Activated effector memory CD4-positive, alpha-beta T cell treated with anti-CD3 and anti-CD28 coated beads, Interleukin-2, amount 50 U/mL, for 16 hours (primary cell): ENCODE measurements around the gene LEF1.

Source experiments
- DNase-seq: peaks from one replicate; pipeline ENCODE4 v3.0.0-alpha.2; 2020

The LEF1 gene

GRCh38 chr4:108174856-108175255, 6.1 kb upstream of the LEF1 start:
- no peak for DNase-seq

- DNase-seq, result no peak
Measured at GRCh38 chr4:108173599-108174057, 4.9 kb upstream of the LEF1 start.

DNA sequence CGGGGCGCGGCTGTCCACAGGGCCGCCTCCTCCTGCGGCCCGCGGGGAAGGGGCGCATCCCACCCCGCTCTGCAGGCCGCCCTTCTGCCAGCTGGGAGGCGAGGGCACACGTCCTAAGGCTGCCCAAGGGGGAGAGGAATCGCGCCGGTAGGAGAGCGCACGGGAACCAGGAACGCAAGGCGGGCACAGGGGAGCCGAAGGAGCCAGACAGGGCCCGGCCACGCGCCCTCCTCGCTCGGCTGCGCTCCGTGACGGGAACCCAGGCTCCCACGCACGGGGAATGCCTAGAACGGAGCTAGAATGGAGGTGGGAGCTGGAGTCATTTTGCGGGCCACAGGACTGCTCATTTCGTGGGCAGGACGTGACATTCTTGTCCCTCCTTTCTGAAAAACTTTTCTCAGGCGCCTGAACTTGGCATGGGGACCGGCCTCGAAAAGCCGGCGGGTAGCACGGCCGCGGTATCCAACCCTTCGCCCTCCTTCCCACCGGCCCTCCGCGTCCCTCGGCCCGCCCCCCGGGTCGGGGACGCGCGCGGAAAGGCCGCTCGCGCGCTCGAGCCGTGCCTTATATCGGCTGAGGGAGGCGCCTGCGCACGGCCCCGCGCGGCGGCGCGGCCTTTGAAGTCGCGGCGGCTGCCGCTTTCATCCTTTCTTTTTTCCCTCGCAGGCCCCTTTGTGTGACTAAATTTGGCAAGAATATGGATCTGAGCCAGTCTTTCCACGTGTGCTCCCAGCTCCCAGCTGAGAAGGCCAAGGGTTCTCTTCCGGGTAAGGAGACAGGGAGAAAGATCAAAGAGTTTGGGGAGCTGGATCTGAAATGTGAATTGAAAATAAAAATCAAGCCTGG, 4.2 kb upstream of the LEF1 start:
- peak; percentile 89 for DNase-seq

DNA sequence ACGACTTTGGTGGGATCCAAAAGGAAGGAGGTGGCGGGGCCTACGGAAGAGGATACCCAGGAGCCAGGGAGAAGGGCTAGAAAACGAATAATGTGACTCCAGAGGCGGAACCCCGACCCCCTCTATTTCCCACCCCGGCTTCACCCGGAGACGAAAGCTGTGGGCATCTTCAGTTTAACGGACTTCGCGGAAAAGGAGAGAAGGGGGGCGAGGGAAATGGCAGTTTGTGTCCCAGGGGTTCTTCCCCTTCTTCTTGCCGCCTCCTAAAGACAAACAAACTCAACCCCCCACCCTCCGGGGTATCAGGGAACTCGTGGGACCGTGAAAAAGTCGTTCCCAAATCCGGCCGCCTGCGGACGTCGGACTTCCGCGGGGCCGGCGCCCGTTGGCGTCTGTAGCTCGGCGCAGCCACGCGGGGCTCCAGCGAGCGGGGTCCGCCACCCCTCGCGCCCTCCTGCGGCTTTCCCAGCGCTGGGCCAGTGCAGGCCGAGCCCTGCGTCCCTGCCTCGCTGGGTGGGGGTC, 3.6 kb upstream of the LEF1 start:
- peak; percentile 78 for DNase-seq

GRCh38 chr4:108171339-108172230, 2.9 kb upstream of the LEF1 start:
- DNase-seq, result peak; percentile 83

DNA sequence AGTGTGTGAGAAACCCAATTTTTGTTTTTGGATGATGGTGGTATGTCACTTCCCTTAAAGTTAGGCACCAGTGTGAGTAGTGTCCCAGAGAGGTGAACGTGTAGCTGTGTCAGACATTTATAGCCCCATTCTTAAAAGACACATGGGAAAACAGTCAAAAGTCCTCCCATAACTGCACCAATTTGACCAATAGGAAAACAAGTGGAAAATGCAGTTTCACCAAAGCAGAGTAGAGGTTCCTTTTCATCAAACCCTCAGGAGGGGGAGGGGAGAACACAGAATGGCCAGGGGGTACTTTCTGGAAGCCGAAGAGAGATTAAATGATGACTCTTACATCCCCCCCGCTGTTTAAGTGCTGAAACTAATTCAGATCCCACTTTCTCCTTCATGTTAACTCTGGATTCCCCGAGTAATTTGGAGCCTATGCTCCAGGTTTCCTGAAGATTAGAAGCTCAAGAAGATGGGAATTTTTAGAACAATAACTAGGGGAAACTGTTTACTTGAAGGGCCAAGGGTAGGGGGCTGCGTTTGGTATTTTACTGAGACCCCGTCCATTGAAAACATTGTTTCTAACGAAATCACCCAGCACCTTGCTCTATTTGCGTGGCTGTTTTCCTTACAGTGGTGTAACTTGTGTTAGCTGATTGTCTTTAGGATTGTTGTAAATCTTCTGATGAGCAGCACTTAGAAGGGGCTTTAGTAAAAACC, 2.1 kb upstream of the LEF1 start:
- DNase-seq, result no peak

GRCh38 chr4:108169664-108170063, 932 bp upstream of the LEF1 start:
- DNase-seq, result no peak

- no peak for DNase-seq
Measured at GRCh38 chr4:108168160-108168670, 517 bp downstream of the LEF1 start.

DNA sequence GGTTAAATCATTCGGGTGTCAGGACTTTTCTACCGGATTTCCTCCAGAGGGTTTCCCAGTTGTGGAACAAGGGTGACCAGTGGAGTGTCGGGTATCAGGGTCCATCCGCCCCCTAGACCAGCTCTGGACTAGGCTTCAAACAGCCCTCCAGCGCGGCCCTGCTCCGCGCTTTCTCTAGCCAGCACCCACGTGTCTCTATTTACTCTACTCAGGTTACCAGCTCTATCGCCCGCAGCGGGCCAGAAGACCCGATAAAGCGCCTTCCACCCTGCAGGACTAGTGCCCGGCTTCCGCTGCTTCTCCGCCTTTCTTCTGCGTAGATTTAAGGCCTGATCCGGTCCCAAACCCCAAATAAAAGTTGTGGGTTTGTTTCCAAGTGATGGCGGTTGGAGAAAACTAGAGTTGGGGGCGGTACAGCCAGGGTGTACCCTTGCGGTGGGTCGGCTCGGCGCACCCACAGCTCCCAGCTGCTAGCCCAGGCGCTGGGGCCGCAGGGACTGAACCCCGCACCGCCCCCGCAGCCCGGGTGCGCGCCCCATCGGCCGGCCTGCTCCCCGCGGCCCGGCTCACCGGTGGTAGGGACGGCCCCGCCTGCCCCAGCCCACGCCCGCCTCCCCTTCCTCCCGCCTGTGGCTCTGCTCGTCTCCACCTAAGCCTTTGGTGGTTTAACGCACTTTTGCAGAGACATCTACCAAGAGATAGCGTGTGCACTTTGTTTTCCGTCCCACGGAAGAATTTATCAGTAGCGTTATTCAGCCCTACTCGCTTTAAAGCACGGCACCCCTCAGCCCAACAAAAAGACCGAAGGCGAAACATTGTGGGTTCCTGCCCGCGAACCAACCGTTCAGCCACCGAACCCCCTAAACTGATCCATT, 2.1 kb downstream of the LEF1 start:
- DNase-seq, result peak; percentile 87

GRCh38 chr4:108166038-108166437, 2.7 kb downstream of the LEF1 start:
- DNase-seq, result peak; percentile 77

DNA sequence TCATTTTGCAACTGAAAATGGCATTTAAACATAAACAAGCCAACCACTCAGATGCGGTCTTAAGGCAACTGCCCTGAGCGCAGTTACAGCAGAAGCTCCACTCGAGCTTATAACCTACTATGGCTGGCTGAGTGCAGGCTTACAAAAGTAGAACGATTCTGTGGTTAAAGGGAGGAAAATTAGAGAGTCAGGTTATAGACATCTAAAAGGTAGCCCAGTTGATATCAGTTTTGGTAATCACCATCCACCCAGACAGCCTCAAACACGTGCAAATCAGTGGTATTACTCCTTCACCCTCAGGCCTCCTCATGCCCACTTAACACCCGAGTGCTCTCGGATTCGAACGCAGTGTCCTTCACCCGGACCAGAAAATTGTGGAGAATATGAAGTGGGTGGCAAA, 3.1 kb downstream of the LEF1 start:
- no peak for DNase-seq

GRCh38 chr4:108163351-108163750, 5.4 kb downstream of the LEF1 start:
- DNase-seq, result no peak

GRCh38 chr4:108160741-108161352, 7.9 kb downstream of the LEF1 start:
- no peak for DNase-seq

DNA sequence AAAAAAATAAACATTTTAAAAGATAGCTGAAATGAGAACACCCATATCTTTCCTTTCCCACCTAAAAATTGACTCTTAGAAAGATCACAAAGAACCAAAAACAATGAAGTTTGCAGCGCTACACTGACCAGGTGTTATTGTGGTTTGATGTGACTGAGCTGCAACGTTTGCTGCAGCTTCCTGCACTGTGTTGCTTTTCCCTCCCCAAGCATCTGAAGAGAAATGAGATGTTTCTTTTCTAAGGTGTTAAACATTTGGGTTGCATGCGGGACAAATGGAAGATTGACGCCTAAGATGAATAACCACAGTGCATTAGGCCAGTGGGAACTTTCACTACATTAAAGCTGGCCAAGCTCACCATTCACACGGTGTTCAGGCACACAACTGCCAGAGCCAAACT, 8.9 kb downstream of the LEF1 start:
- DNase-seq, result no peak

GRCh38 chr4:108157655-108158054, 11.1 kb downstream of the LEF1 start:
- no peak for DNase-seq

- DNase-seq, result no peak
Measured at GRCh38 chr4:108156391-108156790, 12.3 kb downstream of the LEF1 start.

- no peak for DNase-seq
Measured at GRCh38 chr4:108155373-108155772, 13.4 kb downstream of the LEF1 start.

DNA sequence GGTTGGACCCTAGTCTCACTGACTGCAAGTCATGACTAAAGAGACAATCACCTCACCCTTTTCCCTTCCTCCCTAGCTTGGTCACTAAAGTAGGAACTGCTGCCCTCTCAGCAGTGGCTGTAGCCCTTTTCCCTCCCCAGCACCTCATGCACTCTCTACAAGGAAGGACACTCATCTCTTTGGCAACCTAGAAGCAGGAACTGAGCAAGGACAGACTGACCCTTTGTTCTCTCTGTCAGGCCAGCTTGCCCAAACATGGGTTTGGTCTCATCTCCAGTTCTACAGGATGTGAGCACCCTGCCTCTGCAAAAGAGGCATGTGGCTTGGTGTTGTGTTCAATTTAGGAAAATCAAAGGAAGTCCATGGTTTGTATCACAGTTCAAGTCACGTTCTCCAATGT, 15.8 kb downstream of the LEF1 start:
- DNase-seq, result no peak

DNA sequence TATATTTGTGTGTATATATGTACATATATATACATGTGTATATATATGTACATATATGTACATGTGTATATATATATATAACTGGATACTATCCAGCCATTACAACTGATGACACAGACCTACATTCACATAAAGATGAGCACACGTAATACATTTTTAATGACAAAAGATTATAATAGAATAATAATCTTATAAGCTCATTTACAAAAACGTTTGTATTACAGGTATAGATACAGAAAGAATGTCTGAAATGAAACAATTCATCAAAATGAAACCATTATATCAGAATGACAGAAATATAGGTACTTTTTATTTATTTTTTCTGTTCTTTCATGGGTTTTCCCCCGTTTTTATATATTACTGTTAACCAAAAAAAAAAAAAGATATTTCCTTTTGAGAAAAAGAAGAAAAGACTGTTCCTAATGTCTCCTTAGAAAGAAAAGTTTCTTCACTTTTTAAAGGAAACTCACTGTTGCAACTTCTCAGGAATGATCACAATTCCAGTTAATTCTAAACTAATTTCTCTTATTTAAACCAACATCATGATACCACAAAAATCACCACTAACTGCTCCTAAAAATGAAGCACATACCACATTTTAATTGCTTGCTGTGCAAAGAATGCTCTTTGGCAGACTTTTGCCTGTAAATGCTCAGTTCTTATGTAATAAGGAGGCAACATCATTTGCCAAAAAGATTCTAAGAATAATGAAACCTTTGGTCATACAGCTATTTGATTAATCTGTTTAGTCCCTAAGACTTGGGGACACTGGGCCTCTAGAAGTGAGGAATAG, 18.9 kb downstream of the LEF1 start:
- DNase-seq, result no peak

DNA sequence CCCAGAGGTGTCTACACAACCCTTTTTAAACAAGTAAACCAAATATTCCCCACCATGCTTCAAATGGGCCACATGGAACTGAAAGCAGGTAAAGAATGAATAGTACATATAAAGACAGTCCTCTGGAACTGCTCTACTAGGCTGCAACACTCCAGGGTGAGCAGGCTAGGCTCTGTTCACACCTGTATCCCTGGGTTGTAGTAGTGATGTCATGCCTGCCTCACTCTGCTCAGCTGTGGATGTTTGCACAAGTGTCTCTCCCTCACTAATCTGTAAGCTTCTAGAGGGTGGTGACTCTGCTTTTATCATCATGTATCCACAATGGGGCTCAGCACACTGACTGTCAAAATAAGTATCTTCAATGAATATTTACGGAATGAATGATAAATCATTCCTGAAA, 20.4 kb downstream of the LEF1 start:
- DNase-seq, result no peak
